Thoracic aorta (tissue), 2 donors: ENCODE measurements around the gene TRMT2A. TPM values are rescaled to one million over a fixed set of nuclear protein-coding genes. Genes with fewer than 3 reads are reported as not detected.

Experiments
- ATAC-seq: fragments of 150-250 bp; one replicate; pipeline ENCODE4 v1.8.0; 2017; ENCODE audit warnings: low read depth; ENCODE audit not compliant: insufficient number of reproducible peaks, low FRiP score
- DNase-seq: peaks from one replicate; pipeline ENCODE4 v3.0.0-alpha.2; 2020; ENCODE audit warnings: low spot score
- H3K27ac ChIP-seq, 2 donors: fragments of 200-600 bp; sonication (generic); 1 replicate in 1 of 2; 2 replicates in 1 of 2; pipeline ENCODE4 v1.5.1; 2016; ENCODE audit warnings: mild to moderate bottlenecking in 2 of 2, moderate library complexity in 2 of 2
- H3K27me3 ChIP-seq: fragments of 200-600 bp; sonication (generic); replicated peaks from 2 replicates; pipeline ENCODE4 v1.6.0; 2016; ENCODE audit warnings: mild to moderate bottlenecking; ENCODE audit not compliant: insufficient read depth
- H3K36me3 ChIP-seq: fragments of 200-600 bp; sonication (generic); one replicate; pipeline ENCODE4 v1.5.1; 2016
- H3K4me1 ChIP-seq, 2 donors: fragments of 200-600 bp; sonication (generic); 1 replicate in 1 of 2; 2 replicates in 1 of 2; pipeline versions ENCODE4 v1.5.1 to v1.6.0; 2016; ENCODE audit warnings: low read depth in 2 of 2, mild to moderate bottlenecking in 1 of 2; ENCODE audit not compliant: control insufficient read depth in 1 of 2
- H3K4me3 ChIP-seq: fragments of 200-600 bp; sonication (generic); 2 replicates; pipeline ENCODE4 v1.5.1; 2016; ENCODE audit warnings: mild to moderate bottlenecking
- H3K9me3 ChIP-seq: fragments of 200-600 bp; sonication (generic); 2 replicates; pipeline ENCODE4 v1.5.1; 2016
- CTCF ChIP-seq: fragments of 200-600 bp; sonication (generic); IDR thresholded peaks from one replicate; pipeline ENCODE4 v1.5.1; 2019; ENCODE audit warnings: antibody characterized with exemption
- total RNA-seq, 2 donors: library from RNA; depleted of rRNA; stranded (reverse); fragments of >200 nt; gene quantifications; one replicate each; pipeline versions ENCODE4 v1.1.0 to v1.2.3, GENCODE V29; 2016

Gene TRMT2A
- total RNA-seq, 2 donors from 2014 or later, result 61.8 to 94.8 TPM

GRCh38 chr22:20091690-20092476, 25.1 kb downstream of the TRMT2A start:
- no peak for TF ChIP-seq CTCF
- Histone ChIP-seq H3K4me3 (no peak overlapping the region), H3K27ac (no peak overlapping the region), H3K9me3 (no peaks in the 10 kb centered on the region), H3K4me1 (peaks cover 4 to 19% of the 10 kb centered on the region in 2 donors), H3K27me3 (no peaks in the 10 kb centered on the region), H3K36me3 (peaks cover 75% of the 10 kb centered on the region)
- no peak for DNase-seq
- ATAC-seq, result no peak

- peaks cover 77% of the 10 kb centered on the region for H3K36me3 ChIP-seq
- no peak overlapping the region for H3K27ac ChIP-seq
- DNase-seq, result no peak
- no peaks in the 10 kb centered on the region for H3K27me3 ChIP-seq
- TF ChIP-seq CTCF, result no peak
- H3K4me1 ChIP-seq, result peaks cover 4 to 19% of the 10 kb centered on the region in 2 donors
- ATAC-seq, result no peak
- no peak overlapping the region for H3K4me3 ChIP-seq
- H3K9me3 ChIP-seq, result no peaks in the 10 kb centered on the region
Observed at GRCh38 chr22:20090730-20091240, 26.2 kb downstream of the TRMT2A start.

GRCh38 chr22:20089977-20090729, 26.9 kb downstream of the TRMT2A start:
- H3K27ac ChIP-seq, result no peak overlapping the region

DNA sequence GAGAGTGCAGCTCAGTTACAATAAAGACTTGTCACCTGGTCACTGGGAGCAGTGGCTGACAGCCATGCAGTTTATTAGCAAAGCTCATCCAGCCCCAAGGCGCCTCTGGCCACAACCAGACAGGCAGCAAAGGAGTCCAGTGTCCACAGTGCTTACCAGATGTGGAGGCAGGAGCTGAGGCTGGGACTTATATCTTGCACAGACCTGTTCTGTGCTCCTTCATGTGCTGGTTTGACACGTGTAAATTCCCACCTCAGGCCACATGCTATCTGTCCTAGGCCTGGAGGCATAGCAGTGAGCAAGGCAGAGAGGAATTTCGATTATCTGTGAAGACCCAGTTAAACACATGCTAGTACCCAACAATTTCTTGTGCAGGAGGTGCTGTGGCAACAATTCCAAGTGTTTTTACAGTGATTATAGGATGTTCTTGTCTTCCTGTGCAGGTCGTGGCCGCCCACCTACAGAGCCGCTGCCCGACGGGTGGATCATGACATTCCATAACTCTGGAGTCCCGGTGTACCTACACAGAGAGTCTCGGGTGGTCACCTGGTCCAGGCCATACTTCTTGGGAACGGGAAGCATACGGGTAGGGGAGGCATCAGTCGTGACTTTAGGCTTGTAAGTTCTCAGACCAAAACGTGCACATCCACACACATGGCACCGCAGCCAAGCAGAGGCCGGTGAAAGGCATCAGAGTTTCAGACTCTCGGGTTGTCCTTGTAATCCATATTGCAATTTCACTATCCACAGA, 27.6 kb downstream of the TRMT2A start:
- peaks cover 67% of the 10 kb centered on the region for H3K36me3 ChIP-seq

More at GRCh38 chr22:20089977-20090729, 26.9 kb downstream of the TRMT2A start:
- TF ChIP-seq CTCF, result no peak
- Histone ChIP-seq H3K36me3 (peaks cover 71% of the 10 kb centered on the region), H3K4me1 (peaks cover 4 to 22% of the 10 kb centered on the region in 2 donors), H3K9me3 (no peaks in the 10 kb centered on the region), H3K4me3 (no peak overlapping the region), H3K27me3 (no peaks in the 10 kb centered on the region)
- ATAC-seq (no peak), DNase-seq (no peak)

More for the DNA sequence above, 27.6 kb downstream of the TRMT2A start:
- peaks cover 11 to 29% of the 10 kb centered on the region in 2 donors for H3K4me1 ChIP-seq
- H3K27me3 ChIP-seq, result no peaks in the 10 kb centered on the region
- ATAC-seq, result no peak
- DNase-seq, result no peak
- no peak overlapping the region for H3K27ac ChIP-seq
- TF ChIP-seq CTCF, result no peak
- no peaks in the 10 kb centered on the region for H3K9me3 ChIP-seq
- H3K4me3 ChIP-seq, result no peak overlapping the region
